ENCODE results near the gene ACCSL.

Gene ACCSL

GRCh38 chr11:44104481-44105294, 56.9 kb downstream of the ACCSL start:
- no peak for DNase-seq

GRCh38 chr11:44108260-44108659, 60.5 kb downstream of the ACCSL start:
- DNase-seq = no peak

All from activated CD4-positive, alpha-beta T cell treated with anti-CD3 and anti-CD28 coated beads for 1 hour (primary cell).